ENCODE results near the gene CLTB. TPM values are rescaled to one million over a fixed set of nuclear protein-coding genes. Genes with fewer than 3 reads are reported as not detected.
"Not testable (repeated sequence)": the region's sequence is repeated elsewhere in the genome, so short reads cannot be mapped to it uniquely, and the experiment has no call there.

The CLTB gene
- total RNA-seq, 1 donor from 2014 or later, result 84.0 TPM

DNA sequence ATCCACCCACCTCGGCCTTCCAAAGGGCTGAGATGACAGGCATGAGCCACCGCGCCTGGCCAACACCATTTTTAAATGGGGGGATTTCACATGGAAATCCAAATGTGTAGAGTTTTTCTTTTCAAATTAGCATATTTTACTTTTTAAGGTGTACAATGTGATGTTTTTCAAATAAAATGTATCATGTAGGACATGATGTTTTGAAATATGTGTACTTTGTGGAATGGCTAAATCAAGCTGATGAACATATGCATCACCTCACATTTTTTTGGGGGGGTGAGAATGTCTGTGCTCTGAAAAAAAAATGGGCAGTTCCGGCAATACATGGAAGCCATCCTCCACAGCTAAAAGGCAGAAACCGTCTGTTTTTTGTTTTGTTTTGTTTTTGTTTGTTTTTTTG, 28.4 kb upstream of the CLTB start:
- peaks cover 9% of the 10 kb centered on the region for H3K27me3 Mint-ChIP-seq (ENCODE audit: insufficient read depth)
- H3K36me3 Mint-ChIP-seq (ENCODE audit: low read depth), result no peaks in the 10 kb centered on the region
- no peak overlapping the region for H3K4me3 Mint-ChIP-seq
- H3K4me1 Mint-ChIP-seq (ENCODE audit: low read depth), result peaks cover 24% of the 10 kb centered on the region
- H3K9me3 Mint-ChIP-seq, result no peaks in the 10 kb centered on the region
- no peak for DNase-seq (ENCODE audit: low spot score)
- H3K27ac Mint-ChIP-seq, result no peak overlapping the region
- intact Hi-C loops (cut with micrococcal nuclease), result loop anchor here (5.0 kb wide), 2 partner anchors 792 to 858 kb away; partner anchors contain the start of genes PRELID1 and RAB24

DNA sequence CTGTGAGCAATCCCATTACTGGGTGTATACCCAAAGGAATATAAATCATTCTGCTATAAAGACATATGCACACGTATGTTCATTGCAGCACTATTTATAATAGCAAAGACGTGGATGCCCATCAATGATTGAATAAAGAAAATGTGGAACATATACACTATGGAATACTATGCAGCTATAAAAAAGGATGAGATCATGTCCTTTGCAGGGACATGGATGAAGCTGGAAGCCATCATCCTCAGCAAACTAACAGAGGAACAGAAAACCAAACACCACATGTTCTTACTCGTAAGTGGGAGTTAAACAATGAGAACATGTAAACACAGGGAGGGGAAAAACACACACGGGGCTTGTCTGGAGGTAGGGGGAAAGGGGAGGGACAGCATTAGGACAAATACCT, 26.6 kb upstream of the CLTB start:
- H3K4me3 Mint-ChIP-seq; H3K27ac Mint-ChIP-seq; H3K9me3 Mint-ChIP-seq; H3K27me3 Mint-ChIP-seq (ENCODE audit: insufficient read depth); DNase-seq (ENCODE audit: low spot score); H3K4me1 Mint-ChIP-seq (ENCODE audit: low read depth); H3K36me3 Mint-ChIP-seq (ENCODE audit: low read depth); intact Hi-C loops (cut with micrococcal nuclease): not testable (repeated sequence)

DNA sequence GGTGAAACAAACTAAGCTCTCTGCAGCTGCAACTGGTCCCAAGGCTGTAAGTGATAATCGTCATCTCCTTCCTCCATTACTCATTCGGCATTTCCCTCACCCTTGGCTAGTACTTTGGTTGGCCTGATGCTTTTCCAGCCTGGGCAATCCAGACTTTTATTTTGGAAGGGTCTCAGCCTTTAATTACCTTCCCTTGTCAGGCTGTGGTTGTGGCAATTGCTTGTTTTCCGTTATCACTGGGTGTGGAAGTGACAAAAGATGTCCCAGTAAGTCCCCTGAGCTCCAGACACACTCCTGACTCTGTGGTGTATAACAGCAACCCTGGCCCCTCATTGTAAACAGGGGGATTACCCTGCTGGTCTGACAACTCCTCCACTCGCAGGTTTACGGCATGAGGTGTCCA, 25.6 kb upstream of the CLTB start:
- Mint-ChIP-seq H3K4me3 (no peak overlapping the region), H3K27me3 (ENCODE audit: insufficient read depth) (peaks cover 9% of the 10 kb centered on the region), H3K36me3 (ENCODE audit: low read depth) (no peaks in the 10 kb centered on the region), H3K9me3 (no peaks in the 10 kb centered on the region), H3K27ac (no peak overlapping the region), H3K4me1 (ENCODE audit: low read depth) (peaks cover 8% of the 10 kb centered on the region)
- no peak for DNase-seq (ENCODE audit: low spot score)
- intact Hi-C loops (cut with micrococcal nuclease), result no loop called here

DNA sequence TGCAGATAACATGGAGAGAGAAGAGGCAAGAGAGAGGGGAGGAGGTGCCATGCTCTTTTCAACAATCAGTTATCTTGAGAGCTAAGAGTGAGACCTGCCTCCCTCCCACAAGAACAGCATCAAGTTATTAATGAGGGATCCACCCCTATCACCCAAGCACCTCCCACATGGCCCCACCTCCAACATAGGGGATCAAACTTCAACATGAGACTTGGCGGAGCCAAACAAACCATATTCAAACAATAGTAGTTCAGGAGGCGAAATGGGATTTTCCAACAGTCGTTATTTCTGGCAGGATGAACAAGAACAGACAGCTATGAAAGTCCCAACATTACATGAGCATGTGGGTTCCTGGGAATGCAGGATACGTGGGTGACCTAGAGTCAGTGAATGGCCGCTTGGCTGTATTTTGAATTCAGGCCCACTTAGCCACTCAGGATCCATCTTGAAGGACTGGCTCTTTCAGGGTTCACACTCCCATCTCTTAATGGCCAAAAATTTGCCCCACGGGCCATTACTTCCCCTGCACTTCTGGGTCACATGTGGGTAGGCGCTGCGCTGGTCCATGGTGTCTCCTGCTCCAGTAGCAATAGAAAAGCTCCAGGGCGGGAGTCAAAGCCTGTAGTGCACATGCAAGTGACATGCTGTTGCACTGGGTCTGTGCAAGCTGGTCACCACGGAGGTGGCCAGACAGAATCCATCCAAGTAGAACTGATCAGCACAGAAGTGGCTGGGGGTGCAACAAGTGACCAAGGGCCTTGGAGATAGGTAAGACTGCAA, 24.8 kb upstream of the CLTB start:
- H3K36me3 Mint-ChIP-seq (ENCODE audit: low read depth), result no peaks in the 10 kb centered on the region
- peaks cover 11% of the 10 kb centered on the region for H3K4me1 Mint-ChIP-seq (ENCODE audit: low read depth)
- intact Hi-C loops (cut with micrococcal nuclease), result no loop called here

DNA sequence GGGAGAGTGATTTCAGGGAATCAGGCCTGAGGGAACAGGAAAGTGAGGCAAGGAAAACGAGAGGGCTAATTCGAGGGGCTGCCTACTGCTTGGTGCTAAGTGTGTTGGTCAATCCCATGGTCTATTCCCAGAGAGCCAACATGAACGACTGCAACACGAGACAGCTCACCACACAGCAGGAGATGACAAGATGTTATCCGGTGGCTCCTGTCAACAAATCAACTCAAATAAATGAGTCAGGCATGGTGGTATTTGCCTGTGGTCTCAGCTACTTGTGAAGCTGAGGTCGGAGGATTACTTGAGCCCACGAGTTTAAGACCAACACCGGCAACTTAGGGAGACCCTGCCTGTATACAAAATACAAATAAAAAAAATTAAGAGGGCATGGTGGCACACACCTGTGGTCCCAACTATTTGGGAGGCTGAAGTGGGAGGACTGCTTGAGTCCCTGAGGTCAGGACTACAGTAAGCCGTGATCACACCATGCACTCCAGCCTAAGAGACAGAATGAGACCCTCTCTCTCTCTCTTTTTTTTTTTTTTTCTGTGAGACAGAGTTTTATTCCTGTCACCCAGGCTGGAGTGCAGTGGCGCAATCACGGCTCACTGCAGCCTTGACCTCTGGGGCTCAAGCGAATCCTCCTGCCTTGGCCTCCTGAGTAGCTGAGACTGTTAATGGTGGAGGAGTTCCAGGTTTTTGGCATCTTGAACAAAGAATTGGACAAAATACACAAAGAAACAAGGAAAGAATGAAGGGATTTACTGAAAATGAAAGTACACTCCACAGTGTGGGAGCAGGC, 22.8 kb upstream of the CLTB start:
- intact Hi-C loops (cut with micrococcal nuclease), result no loop called here
- Mint-ChIP-seq H3K4me1 (ENCODE audit: low read depth) (peaks cover 11% of the 10 kb centered on the region), H3K9me3 (no peaks in the 10 kb centered on the region), H3K27me3 (ENCODE audit: insufficient read depth) (peaks cover 9% of the 10 kb centered on the region), H3K36me3 (ENCODE audit: low read depth) (no peaks in the 10 kb centered on the region), H3K27ac (no peak overlapping the region), H3K4me3 (no peak overlapping the region)
- DNase-seq (ENCODE audit: low spot score), result no peak

More for the DNA sequence above, 24.8 kb upstream of the CLTB start:
- Mint-ChIP-seq H3K27me3 (ENCODE audit: insufficient read depth) (peaks cover 9% of the 10 kb centered on the region), H3K27ac (no peak overlapping the region), H3K4me3 (no peak overlapping the region), H3K9me3 (no peaks in the 10 kb centered on the region)
- no peak for DNase-seq (ENCODE audit: low spot score)

DNA sequence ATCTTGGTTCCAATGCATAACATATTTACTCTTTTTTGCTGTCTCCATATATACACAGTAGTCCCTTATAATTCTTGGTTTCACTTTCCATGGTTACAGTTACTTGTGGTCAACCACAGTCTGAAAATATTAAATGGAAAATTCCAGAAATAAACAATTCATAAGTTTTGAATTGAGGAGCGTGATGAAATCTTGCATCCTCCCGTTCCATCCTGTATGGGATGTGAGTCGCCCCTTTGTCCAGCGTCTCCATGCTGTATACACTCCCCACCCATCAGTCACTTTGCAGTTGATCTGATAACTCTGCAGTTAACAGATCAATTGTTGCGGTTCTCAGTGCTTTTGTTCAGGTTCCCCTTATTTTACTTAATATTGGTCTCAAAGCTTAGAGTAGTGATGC, 20.3 kb upstream of the CLTB start:
- Mint-ChIP-seq H3K27me3 (ENCODE audit: insufficient read depth) (peaks cover 4% of the 10 kb centered on the region), H3K4me1 (ENCODE audit: low read depth) (peaks cover 11% of the 10 kb centered on the region), H3K4me3 (peak overlapping the region; percentile 53), H3K36me3 (ENCODE audit: low read depth) (no peaks in the 10 kb centered on the region), H3K9me3 (no peaks in the 10 kb centered on the region), H3K27ac (peak overlapping the region; percentile 20)
- no peak for DNase-seq (ENCODE audit: low spot score)
- intact Hi-C loops (cut with micrococcal nuclease), result loop anchor here (1.0 kb wide), 1 partner anchor 11 kb away; no protein-coding TSS in a partner anchor

DNA sequence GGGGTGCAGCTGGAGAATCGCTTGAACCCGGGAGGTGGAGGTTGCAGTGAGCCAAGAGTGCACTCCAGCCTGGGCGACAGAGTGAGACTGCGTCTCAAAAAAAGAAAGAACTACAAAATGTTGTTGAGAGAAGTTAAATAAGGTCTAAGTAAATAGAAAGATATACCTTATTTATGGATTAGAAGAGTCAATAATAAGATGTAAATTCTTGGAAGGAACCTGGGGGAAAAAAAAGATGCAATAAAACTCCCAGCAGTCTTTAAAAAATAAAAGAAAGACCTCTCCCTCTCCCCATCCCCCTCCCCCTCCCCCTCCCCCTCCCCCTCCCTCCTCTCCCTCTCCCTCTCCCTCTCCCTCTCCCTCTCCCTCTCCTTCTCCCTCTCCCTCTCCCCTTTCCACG, 16.4 kb upstream of the CLTB start:
- DNase-seq (ENCODE audit: low spot score), result no peak
- peak overlapping the region; percentile 22 for H3K27ac Mint-ChIP-seq
- H3K36me3 Mint-ChIP-seq (ENCODE audit: low read depth), result no peaks in the 10 kb centered on the region
- no peak overlapping the region for H3K4me3 Mint-ChIP-seq
- H3K27me3 Mint-ChIP-seq (ENCODE audit: insufficient read depth), result peaks cover 4% of the 10 kb centered on the region
- no peaks in the 10 kb centered on the region for H3K9me3 Mint-ChIP-seq
- intact Hi-C loops (cut with micrococcal nuclease), result no loop called here
- H3K4me1 Mint-ChIP-seq (ENCODE audit: low read depth), result peaks cover 21% of the 10 kb centered on the region

DNA sequence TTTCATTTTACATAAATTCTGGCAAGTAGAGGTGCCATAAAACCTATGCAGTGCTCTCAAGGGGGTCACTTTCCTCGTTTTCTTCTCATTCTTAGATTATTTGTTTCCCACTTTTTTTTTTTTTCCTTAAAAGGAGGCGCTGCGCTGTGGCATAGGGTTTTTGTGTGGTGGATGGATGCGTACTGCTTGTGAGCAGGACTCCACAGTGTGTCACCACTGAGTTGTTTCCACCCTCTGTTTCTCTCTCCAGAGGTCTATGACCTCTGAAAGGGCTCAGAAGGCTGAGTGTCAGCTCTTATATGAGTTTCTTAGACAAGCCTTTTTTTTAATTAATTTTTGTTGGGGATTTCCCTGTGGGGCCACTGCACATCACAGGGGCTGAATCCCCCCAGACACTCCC, 13.6 kb upstream of the CLTB start:
- no peaks in the 10 kb centered on the region for H3K36me3 Mint-ChIP-seq (ENCODE audit: low read depth)
- H3K9me3 Mint-ChIP-seq, result no peaks in the 10 kb centered on the region
- H3K4me1 Mint-ChIP-seq (ENCODE audit: low read depth), result peaks cover 10% of the 10 kb centered on the region
- H3K4me3 Mint-ChIP-seq, result no peak overlapping the region
- H3K27me3 Mint-ChIP-seq (ENCODE audit: insufficient read depth), result peaks cover 13% of the 10 kb centered on the region
- no peak for DNase-seq (ENCODE audit: low spot score)
- H3K27ac Mint-ChIP-seq, result no peak overlapping the region
- intact Hi-C loops (cut with micrococcal nuclease), result no loop called here

DNA sequence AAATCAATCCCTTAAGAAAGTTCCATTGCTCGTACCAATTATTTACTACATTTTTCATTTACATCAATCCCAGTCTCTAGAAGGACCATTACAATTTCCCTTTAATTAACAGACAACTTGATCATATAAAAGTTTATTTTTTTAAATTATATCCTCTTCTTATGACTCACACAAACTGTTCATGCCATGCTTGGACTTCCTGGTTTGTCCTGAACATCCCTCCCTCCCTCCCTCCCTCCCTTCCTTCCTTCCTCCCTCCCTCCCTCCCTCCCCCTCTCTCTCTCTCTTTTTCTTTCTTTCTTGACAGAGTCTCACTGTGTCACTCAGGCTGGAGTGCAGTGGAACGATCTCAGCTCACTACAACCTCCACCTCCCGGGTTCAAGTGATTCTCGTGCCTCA, 11.6 kb upstream of the CLTB start:
- Mint-ChIP-seq H3K9me3 (no peaks in the 10 kb centered on the region), H3K36me3 (ENCODE audit: low read depth) (no peaks in the 10 kb centered on the region), H3K27me3 (ENCODE audit: insufficient read depth) (peaks cover 13% of the 10 kb centered on the region), H3K27ac (no peak overlapping the region), H3K4me1 (ENCODE audit: low read depth) (peaks cover 10% of the 10 kb centered on the region), H3K4me3 (no peak overlapping the region)
- no peak for DNase-seq (ENCODE audit: low spot score)
- intact Hi-C loops (cut with micrococcal nuclease), result no loop called here

DNA sequence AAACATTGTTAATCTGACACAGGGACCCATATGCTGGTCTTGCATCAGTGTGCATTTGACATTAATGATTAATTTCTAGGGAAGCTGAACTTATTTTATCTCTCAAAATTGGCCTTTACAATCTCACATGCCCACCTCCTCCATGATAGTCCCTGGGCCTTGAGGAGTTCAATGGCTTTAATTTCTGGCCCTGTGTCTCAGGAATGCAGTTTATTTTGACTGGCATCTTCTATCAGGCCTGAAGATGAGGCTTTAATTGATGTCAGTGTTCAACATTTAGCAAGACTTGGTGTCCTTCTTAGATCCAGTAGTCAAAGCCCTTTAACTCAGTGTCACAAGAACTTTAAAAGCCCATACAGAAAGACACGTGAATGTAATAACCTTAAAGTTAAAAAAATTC, 10.5 kb upstream of the CLTB start:
- H3K36me3 Mint-ChIP-seq (ENCODE audit: low read depth), result no peaks in the 10 kb centered on the region
- H3K4me1 Mint-ChIP-seq (ENCODE audit: low read depth), result peaks cover 10% of the 10 kb centered on the region
- H3K4me3 Mint-ChIP-seq, result no peak overlapping the region
- no peaks in the 10 kb centered on the region for H3K9me3 Mint-ChIP-seq
- no peak overlapping the region for H3K27ac Mint-ChIP-seq
- no peak for DNase-seq (ENCODE audit: low spot score)
- H3K27me3 Mint-ChIP-seq (ENCODE audit: insufficient read depth), result peaks cover 17% of the 10 kb centered on the region
- intact Hi-C loops (cut with micrococcal nuclease), result no loop called here

DNA sequence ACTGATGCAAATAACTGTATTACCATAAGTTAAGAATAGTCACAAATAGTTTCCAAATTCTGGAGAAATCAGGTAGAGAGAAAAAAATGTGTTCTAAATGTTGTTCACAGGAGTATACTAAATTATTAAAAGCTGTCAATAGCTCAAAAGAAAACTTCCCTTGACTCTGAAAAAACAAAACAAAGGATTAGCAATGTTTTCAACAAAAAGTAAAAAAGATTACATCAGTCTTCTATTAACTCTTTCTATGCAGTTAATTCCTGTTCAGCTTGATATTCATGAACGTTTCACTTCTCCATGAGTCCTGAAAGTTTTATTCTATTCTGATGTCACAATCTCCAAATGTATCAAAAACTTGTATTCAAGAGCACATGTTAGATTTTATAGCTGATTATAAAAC, 9.5 kb upstream of the CLTB start:
- Mint-ChIP-seq H3K4me3 (no peak overlapping the region), H3K36me3 (ENCODE audit: low read depth) (no peaks in the 10 kb centered on the region), H3K27me3 (ENCODE audit: insufficient read depth) (peaks cover 22% of the 10 kb centered on the region), H3K27ac (no peak overlapping the region), H3K9me3 (no peaks in the 10 kb centered on the region), H3K4me1 (ENCODE audit: low read depth) (peaks cover 10% of the 10 kb centered on the region)
- intact Hi-C loops (cut with micrococcal nuclease), result no loop called here
- no peak for DNase-seq (ENCODE audit: low spot score)

DNA sequence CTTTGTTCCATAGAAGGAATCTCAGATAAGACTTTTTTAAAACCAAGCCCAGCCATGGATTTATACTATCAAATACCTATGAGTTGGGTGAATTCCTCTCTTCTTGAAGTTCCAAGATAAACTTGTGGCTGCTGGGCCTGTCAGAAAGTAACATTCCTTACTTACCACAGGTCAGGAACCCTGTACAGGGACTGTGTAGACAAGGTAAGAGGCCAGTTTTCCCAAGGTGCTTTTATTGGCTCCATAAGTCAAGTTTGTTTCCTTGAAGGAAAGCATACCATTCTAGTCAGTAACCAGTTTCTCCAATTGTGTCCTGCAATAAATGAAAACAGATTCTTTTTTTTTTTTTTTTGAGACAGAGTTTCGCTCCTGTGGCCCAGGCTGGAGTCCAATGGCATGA, 8.8 kb upstream of the CLTB start:
- intact Hi-C loops (cut with micrococcal nuclease), result no loop called here
- no peaks in the 10 kb centered on the region for H3K36me3 Mint-ChIP-seq (ENCODE audit: low read depth)
- H3K9me3 Mint-ChIP-seq, result no peaks in the 10 kb centered on the region
- no peak for DNase-seq (ENCODE audit: low spot score)
- no peak overlapping the region for H3K27ac Mint-ChIP-seq
- H3K27me3 Mint-ChIP-seq (ENCODE audit: insufficient read depth), result peaks cover 29% of the 10 kb centered on the region
- H3K4me1 Mint-ChIP-seq (ENCODE audit: low read depth), result peaks cover 4% of the 10 kb centered on the region
- H3K4me3 Mint-ChIP-seq, result no peak overlapping the region

DNA sequence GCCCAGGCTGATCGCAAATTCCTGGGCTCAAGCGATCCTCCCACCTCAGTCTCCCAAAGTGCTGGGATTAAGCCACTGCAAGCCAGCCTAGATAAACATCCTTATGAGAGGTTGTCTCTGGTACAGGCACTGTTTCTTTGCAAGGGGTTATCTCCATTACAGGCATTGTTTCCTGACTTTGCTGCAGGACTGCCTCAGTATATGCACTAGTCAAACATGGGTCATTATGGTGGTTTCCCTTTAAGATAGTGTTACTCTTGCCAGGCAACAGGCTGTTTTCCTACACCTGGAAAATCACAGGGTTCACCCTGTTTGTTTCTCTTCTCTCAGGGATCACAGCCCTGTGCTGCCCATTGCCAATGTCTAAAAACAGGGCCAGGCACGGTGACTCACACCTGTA, 7.8 kb upstream of the CLTB start:
- Mint-ChIP-seq H3K27ac (no peak overlapping the region), H3K4me3 (no peak overlapping the region), H3K27me3 (ENCODE audit: insufficient read depth) (peaks cover 30% of the 10 kb centered on the region), H3K4me1 (ENCODE audit: low read depth) (no peaks in the 10 kb centered on the region), H3K9me3 (no peaks in the 10 kb centered on the region), H3K36me3 (ENCODE audit: low read depth) (no peaks in the 10 kb centered on the region)
- intact Hi-C loops (cut with micrococcal nuclease), result no loop called here
- DNase-seq (ENCODE audit: low spot score), result no peak
